Measurements from ENCODE around the gene MYH6.

The MYH6 gene

GRCh38 chr14:23359722-23360447, 48.2 kb downstream of the MYH6 start:
- DNase-seq (ENCODE audit: low read depth in 2 of 2, low spot score in 1 of 2) = no peak

GRCh38 chr14:23359167-23359626, 48.9 kb downstream of the MYH6 start:
- no peak for DNase-seq (ENCODE audit: low read depth in 2 of 2, low spot score in 1 of 2)

- DNase-seq (ENCODE audit: low read depth in 2 of 2, low spot score in 1 of 2) = no peak
Measured at GRCh38 chr14:23358553-23359166, 49.4 kb downstream of the MYH6 start.

- no peak for DNase-seq (ENCODE audit: low read depth in 2 of 2, low spot score in 1 of 2)
Measured at GRCh38 chr14:23358042-23358441, 50.0 kb downstream of the MYH6 start.

- DNase-seq (ENCODE audit: low read depth in 2 of 2, low spot score in 1 of 2) = no peak
Measured at GRCh38 chr14:23357261-23357660, 50.8 kb downstream of the MYH6 start.

GRCh38 chr14:23356662-23357061, 51.4 kb downstream of the MYH6 start:
- DNase-seq (ENCODE audit: low read depth in 2 of 2, low spot score in 1 of 2) = no peak

- DNase-seq (ENCODE audit: low read depth in 2 of 2, low spot score in 1 of 2) = no peak
Measured at GRCh38 chr14:23355871-23356435, 52.1 kb downstream of the MYH6 start.

GRCh38 chr14:23354990-23355389, 53.1 kb downstream of the MYH6 start:
- no peak for DNase-seq (ENCODE audit: low read depth in 2 of 2, low spot score in 1 of 2)

GRCh38 chr14:23353433-23353780, 54.7 kb downstream of the MYH6 start:
- no peak for DNase-seq (ENCODE audit: low read depth in 2 of 2, low spot score in 1 of 2)

GRCh38 chr14:23352506-23353432, 55.3 kb downstream of the MYH6 start, which contains the start of gene SLC22A17:
Gene SLC22A17, minus strand, starts transcription at chr14:23352887.
- DNase-seq (ENCODE audit: low read depth in 2 of 2, low spot score in 1 of 2) = peak; percentile 5 to 18

GRCh38 chr14:23351681-23352505, 56.2 kb downstream of the MYH6 start:
- DNase-seq (ENCODE audit: low read depth in 2 of 2, low spot score in 1 of 2) = no peak

- DNase-seq (ENCODE audit: low read depth in 2 of 2, low spot score in 1 of 2) = no peak
Measured at GRCh38 chr14:23349156-23349845, 58.8 kb downstream of the MYH6 start.

- DNase-seq (ENCODE audit: low read depth in 2 of 2, low spot score in 1 of 2) = no peak
Measured at GRCh38 chr14:23348297-23348655, 59.8 kb downstream of the MYH6 start.

- no peak for DNase-seq (ENCODE audit: low read depth in 2 of 2, low spot score in 1 of 2)
Measured at GRCh38 chr14:23347406-23348296, 60.4 kb downstream of the MYH6 start.

GRCh38 chr14:23346693-23347405, 61.2 kb downstream of the MYH6 start:
- DNase-seq (ENCODE audit: low read depth in 2 of 2, low spot score in 1 of 2) = no peak

GRCh38 chr14:23345987-23346692, 61.9 kb downstream of the MYH6 start:
- no peak for DNase-seq (ENCODE audit: low read depth in 2 of 2, low spot score in 1 of 2)

GRCh38 chr14:23344481-23344880, 63.6 kb downstream of the MYH6 start:
- DNase-seq (ENCODE audit: low read depth in 2 of 2, low spot score in 1 of 2) = no peak

All from stimulated activated CD8-positive, alpha-beta memory T cell treated with anti-CD3 and anti-CD28 coated beads, Interleukin-4, amount 100 ng/mL, for 4 hours (primary cell).